HG03159 (cell line): ENCODE data around the gene ROR1.

Source experiments
- ATAC-seq: cut with Tn5 transposase; IDR thresholded peaks from one replicate; pipeline ENCODE4 v1.9.1; 2021; ENCODE audit warnings: mild to moderate bottlenecking, moderate library complexity; ENCODE audit not compliant: unreplicated experiment

Gene ROR1

DNA sequence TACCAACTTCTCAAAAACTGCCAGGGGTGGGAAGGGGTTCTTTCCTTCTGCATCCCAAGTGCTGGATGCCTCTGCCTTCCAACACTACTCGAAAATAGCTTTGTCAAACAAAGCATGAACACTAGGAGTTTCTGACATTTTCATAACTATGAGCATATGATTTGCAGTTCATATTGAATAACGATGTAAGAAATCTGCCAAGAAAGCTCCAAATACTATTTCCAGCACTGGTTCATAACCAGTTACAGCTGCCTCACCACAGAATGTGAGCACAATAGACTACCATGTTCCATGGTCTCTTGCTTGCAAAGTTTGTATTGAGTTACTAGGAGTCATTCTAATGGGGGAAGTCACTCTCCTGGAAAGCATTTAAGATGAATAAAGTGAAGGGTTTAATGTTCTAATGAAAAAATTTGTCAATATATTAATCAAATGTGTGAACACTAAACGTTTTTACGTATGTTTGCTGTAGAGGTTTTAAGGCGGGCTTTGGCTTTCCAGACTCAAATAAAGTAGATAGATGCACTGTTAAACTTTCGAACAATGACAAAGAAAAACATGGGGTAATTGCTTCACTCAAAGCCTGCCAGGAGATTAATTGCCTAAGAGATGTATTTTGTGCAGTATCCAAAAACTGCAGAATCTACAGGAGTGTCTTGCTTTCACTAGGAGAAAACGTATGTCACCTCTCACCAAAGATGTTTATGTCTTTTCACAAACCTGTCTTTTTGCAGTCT, 351.1 kb downstream of the ROR1 start:
- ATAC-seq: no peak

- ATAC-seq: no peak
Observed at GRCh38 chr1:64126581-64126980, 352.8 kb downstream of the ROR1 start.

DNA sequence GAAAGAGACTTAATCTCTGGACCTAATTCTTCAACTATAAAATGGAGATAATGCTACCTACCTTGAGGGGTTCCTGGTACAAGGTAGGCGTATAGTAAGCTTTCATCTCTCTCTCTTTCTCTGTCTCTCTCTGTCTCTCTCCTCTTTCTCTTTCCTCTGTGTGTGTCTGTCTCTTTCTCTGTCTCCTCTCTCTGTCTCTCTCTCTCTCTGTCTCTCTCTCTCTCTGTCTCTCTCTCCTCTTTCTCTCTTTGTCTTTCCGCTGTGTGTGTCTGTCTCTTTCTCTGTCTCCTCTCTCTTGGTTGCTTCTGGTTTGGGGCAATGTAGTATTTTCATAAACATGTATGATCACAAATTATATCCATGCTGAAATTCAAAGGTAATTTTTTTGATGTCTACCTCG, 353.5 kb downstream of the ROR1 start:
- ATAC-seq: no peak

- ATAC-seq: no peak
Observed at GRCh38 chr1:64129701-64130100, 355.9 kb downstream of the ROR1 start.

DNA sequence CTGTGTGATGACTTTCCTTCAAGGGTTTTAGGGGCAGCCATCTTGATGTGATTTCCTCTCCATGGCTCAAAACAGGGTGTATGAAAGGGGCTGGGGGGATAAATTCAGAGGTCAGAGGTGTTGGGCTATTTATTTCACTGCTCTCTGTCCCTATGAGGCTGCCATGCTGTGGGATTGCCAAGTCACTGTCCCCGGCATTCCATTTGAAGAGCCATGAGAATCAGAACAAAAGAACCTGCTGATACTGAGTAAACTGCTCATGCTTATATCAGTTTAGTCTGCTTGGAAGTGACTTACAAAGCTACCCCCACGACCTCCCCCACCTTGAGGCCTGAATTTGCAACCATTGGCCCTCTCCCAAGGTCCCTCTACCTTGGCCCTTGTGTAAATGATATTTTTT, 357.3 kb downstream of the ROR1 start:
- no peak for ATAC-seq

DNA sequence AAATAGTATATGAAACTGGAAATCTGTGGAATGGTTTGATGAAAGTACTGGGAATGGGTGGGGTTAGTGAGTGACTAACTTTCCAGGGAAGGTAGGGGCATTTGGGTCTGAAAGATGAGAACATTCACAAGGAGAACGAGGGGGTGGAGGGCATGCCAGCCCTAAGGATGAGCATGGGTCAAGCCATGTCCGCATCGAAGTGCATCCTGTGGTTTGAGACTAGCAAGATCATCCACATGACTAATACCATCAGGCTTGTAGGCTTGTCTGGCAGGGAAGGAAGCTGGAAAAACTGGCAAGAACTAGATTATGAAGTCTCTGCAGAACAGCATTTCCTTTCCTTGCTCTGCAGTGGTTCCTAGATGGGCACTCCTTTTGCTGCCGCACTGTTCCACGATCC, 359.2 kb downstream of the ROR1 start:
- no peak for ATAC-seq

DNA sequence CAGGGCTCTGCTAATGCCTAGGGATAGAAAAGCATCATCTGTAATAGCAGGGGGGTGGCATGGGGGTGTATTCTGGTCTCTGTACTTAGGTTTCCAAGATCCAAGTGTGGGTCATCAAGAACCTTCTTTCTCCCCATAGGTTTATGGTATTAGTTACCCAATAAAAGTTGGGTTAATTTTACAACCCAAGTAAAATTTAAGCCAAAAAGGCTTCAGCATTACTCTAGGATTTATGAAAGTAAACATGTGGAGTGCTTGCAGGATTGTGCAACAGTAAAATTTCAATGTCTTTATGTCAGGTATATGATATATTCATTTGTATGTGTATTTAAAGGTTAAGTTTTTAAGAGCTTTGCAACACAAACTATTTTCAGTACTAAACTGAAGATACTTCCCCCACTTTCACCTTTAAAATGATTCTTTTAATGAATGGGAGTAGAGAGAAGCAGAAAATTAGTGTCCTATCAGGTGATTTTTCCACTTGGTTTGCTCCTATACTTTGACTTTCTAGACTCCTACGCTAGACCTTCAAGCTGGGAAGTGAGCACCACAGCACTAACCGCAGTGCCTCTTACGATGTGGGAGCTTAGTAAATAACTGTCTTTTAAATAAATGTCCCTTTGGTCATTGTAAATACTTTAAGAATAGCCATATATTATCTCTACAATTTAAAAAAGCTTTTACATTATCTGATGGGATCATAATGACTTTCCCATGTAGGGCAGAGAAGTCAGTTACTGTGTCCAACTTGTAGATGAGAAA, 361.8 kb downstream of the ROR1 start:
- no peak for ATAC-seq

DNA sequence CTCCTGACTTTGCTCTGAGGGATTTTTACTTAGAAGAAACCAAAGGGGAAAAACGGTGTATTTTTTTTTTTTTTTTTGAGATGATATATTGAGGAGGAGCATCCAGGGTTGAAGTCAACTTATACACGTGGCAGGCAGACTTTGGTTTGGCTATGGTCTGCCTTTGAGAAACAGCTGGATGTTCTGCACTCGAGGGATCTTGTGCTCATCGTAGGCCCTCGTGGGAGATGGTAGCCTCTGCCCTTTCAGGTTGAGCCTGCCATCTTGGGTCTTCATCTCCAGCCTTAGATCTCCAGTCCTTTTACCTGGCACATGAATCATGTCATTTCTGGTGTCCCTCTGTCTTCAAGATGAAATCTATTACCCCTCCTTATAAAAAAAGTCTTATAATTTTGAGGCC, 362.5 kb downstream of the ROR1 start:
- no peak for ATAC-seq

DNA sequence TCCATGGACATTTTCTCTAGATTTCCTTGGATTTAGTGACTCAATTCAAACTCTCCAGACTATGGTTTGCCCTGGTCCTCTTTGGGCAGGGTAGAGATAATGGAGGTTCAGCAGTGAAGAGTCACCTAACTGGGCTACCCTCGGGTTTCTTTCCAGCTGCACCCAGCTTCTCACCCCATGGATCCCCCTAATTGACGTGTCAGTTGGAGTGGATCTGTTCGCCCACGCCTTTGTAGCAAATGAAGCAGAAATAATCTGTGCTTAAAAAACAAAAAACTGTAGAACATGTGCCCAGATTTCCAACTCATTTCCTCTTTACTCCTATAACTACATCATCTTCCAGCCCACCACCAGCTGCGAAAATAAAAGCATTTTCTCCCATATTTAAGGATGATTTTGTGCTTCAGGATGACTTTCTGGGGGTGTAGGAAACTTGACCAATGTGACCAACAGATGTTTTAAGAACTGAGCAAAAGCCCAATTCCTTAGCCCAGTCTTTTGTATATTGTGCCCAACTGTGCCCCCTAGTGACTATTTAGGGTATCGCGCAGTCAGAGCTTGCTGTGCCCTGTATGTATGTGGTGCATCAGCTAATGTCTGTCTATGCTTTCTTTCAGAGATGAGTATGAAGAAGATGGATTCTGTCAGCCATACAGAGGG, 363.1 kb downstream of the ROR1 start:
- ATAC-seq: no peak

- no peak for ATAC-seq
Observed at GRCh38 chr1:64137412-64137803, 363.6 kb downstream of the ROR1 start.

DNA sequence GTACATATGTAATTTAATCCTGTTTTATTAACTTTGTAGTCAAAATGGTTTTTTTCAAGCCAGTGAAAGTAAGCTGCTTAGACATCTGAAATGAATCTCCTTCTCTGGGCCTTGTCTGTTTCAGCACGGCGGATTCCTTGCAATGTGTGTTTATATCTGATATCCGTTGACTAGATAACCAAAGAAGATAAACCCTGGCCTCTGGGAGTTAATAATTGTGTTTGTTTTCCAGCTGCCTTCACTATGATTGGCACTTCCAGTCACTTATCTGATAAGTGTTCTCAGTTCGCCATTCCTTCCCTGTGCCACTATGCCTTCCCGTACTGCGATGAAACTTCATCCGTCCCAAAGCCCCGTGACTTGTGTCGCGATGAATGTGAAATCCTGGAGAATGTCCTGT, 366.1 kb downstream of the ROR1 start:
- no peak for ATAC-seq

GRCh38 chr1:64140596-64140995, 366.8 kb downstream of the ROR1 start:
- no peak for ATAC-seq

DNA sequence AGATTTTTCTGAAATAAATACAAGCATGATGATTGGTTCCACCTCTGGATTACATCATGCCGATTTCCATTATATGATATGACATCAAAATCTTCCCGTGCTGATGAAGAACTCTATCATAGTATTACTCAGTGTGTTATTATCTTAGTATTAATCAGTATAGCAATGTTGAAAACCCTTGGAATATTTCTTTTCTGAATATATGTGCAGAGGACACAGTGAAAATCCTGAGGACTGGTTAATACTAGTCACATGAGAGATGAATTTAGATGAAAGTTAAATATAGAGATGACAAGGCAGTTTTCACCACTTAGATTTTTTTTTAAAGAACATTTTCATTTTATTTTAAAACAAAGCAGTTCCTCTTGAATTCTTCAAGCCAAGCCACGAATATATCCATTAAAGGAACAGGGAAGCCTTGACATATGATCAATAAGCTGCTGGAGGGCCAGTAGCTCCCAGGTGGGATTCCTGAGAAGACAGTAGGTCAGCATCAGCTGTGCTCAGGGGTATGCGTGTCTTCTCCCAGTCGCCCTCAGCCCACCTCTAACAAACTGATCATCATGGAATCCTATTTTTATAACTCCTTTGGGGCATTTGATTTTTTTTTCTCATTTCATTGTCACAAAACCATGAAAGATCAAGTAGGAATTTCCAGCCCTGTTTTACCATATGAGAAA, 373.4 kb downstream of the ROR1 start:
- ATAC-seq: no peak

DNA sequence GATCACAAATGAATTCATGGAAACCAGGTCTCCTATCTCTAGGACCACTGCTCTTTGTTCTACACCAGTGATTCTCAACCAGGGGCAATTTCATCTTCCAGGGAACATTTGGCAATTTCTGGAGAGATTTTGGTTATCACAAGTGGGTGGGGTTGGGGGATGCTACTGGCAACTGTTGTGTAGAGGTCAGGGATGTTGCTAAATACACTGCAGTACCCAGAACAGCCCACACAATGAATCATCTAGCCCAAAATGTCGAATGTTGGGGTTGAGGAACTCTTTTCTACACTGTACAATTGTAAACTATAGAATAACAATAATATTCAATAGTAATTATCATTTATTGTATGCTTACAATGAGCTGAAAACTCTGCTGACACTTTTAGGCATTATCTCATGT, 373.9 kb downstream of the ROR1 start:
- ATAC-seq: no peak

GRCh38 chr1:64150266-64150665, 376.4 kb downstream of the ROR1 start:
- ATAC-seq: no peak

DNA sequence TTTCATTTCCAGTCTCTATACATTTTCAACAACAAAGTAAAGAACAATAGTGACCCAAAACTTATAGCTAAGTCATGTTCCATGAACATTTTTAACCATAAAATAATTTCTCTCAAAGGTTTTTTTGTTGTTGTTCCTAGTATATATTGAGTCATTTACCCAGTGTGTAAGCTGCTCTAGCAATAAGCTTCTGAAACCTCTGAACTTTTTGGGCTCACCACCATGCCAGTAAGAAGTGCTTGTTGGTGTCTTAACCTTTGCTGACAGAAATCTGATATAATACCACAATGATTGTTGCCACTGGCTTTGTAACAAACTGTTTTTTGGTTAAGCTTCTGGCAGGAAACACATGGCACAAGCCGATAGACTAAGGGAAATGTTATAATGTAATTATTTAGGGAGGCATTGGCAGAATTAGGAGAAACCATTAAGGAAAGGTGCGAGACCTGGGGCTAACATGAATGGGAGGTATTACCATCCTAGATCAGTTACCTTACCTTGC, 377.0 kb downstream of the ROR1 start:
- no peak for ATAC-seq

DNA sequence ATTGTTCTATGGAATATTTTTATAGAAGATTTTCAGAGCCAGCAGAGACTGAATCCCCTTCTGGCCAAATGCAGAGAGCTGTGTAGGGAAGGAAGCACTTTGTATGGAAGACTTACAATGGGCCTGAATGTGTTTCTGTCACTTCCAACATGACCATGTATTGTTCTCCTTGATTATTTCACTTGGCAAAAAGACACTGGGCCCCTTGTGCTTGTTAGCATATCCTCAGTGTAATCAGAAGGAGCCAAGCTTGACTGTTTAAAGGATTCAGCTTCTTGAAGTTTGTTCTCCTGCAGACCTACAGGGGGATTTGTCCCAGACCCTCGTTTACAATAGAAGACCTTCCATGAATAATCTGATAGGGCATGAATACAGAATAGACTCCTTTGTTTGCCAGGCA, 381.5 kb downstream of the ROR1 start:
- no peak for ATAC-seq

GRCh38 chr1:64161357-64161941, 387.6 kb downstream of the ROR1 start:
- no peak for ATAC-seq

DNA sequence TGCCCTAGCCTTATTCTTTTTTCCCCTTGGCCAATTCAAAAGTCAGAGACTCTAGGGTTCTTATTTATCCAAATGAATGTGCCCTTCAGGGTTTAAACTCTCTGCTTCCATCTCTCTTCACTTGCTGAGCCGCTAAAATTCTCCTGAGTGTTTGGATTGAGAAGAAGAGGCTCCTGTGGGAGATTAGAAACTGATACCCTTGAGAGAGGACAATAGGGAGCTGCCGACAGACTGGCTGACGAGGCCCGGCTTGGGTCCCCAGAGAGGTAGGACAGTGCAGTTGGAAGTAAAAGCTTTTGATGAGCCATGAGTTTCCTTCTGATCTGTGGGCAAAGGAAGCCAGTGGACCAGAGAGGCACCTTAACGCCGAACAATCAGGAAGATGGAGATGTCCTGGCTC, 388.3 kb downstream of the ROR1 start:
- ATAC-seq: no peak

DNA sequence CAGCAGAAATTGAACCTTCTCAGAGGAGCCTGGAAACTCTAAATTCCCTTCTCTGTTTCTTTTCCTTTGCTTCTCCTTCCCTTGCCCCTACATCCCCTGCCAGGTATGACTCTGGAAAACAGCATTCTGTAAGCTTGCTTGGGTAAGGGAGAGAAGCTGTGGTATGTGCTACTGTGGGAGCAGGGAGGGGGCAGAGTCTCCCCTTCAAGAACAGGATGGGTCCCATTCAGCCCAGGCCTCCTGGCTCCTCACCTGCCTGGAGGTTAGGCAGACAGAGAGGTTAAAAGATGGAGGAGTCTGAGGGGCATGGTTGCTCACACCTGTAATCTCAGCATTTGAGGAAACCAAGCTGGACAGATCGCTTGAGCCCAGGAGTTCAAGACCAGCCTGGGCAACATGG, 389.0 kb downstream of the ROR1 start:
- ATAC-seq: no peak

- ATAC-seq: no peak
Observed at GRCh38 chr1:64163431-64163830, 389.6 kb downstream of the ROR1 start.
